ENCODE measurements around the gene SHISAL1.

The SHISAL1 gene
- total RNA-seq: 0.04 to 0.06 reads per million in 2 experiments

- DNase-seq (ENCODE audit: low read depth): no peak
Measured at GRCh38 chr22:44312766-44313165, at the start of gene SHISAL1. TSS of gene SHISAL1 (minus strand) at chr22:44312951. CDS start at chr22:44300945, 12,006 bp downstream.

GRCh38 chr22:44361391-44362126 is 48.8 kb upstream of the SHISAL1 start:
- DNase-seq (ENCODE audit: low read depth): no peak

GRCh38 chr22:44360668-44361381 is 48.1 kb upstream of the SHISAL1 start:
- no peak for DNase-seq (ENCODE audit: low read depth)

- DNase-seq (ENCODE audit: low read depth): no peak
Measured at GRCh38 chr22:44360306-44360667, 47.5 kb upstream of the SHISAL1 start.

GRCh38 chr22:44359496-44360110 is 46.9 kb upstream of the SHISAL1 start:
- DNase-seq (ENCODE audit: low read depth): no peak

GRCh38 chr22:44358709-44359440 is 46.1 kb upstream of the SHISAL1 start:
- no peak for DNase-seq (ENCODE audit: low read depth)

GRCh38 chr22:44357966-44358465 is 45.3 kb upstream of the SHISAL1 start:
- DNase-seq (ENCODE audit: low read depth): no peak

GRCh38 chr22:44357296-44357965 is 44.7 kb upstream of the SHISAL1 start:
- no peak for DNase-seq (ENCODE audit: low read depth)

- DNase-seq (ENCODE audit: low read depth): no peak
Measured at GRCh38 chr22:44355716-44356070, 42.9 kb upstream of the SHISAL1 start.

- no peak for DNase-seq (ENCODE audit: low read depth)
Measured at GRCh38 chr22:44354288-44354687, 41.5 kb upstream of the SHISAL1 start.

GRCh38 chr22:44353041-44353440 is 40.3 kb upstream of the SHISAL1 start:
- DNase-seq (ENCODE audit: low read depth): no peak

- no peak for DNase-seq (ENCODE audit: low read depth)
Measured at GRCh38 chr22:44352378-44353035, 39.8 kb upstream of the SHISAL1 start.

GRCh38 chr22:44351685-44352377 is 39.1 kb upstream of the SHISAL1 start:
- no peak for DNase-seq (ENCODE audit: low read depth)

- no peak for DNase-seq (ENCODE audit: low read depth)
Measured at GRCh38 chr22:44351037-44351436, 38.3 kb upstream of the SHISAL1 start.

- DNase-seq (ENCODE audit: low read depth): no peak
Measured at GRCh38 chr22:44349594-44349993, 36.8 kb upstream of the SHISAL1 start.

GRCh38 chr22:44348971-44349560 is 36.3 kb upstream of the SHISAL1 start:
- no peak for DNase-seq (ENCODE audit: low read depth)

GRCh38 chr22:44347549-44347948 is 34.8 kb upstream of the SHISAL1 start:
- no peak for DNase-seq (ENCODE audit: low read depth)

GRCh38 chr22:44347080-44347479 is 34.3 kb upstream of the SHISAL1 start:
- DNase-seq (ENCODE audit: low read depth): no peak

GRCh38 chr22:44345872-44346271 is 33.1 kb upstream of the SHISAL1 start:
- no peak for DNase-seq (ENCODE audit: low read depth)

GRCh38 chr22:44344407-44344806 is 31.7 kb upstream of the SHISAL1 start:
- no peak for DNase-seq (ENCODE audit: low read depth)
